ENCODE measurements around the gene BTBD18. TPM values are rescaled to one million over a fixed set of nuclear protein-coding genes. Genes with fewer than 3 reads are reported as not detected.

BTBD18 gene
- total RNA-seq, 1 donor from 2014 or later, result not detected

DNA sequence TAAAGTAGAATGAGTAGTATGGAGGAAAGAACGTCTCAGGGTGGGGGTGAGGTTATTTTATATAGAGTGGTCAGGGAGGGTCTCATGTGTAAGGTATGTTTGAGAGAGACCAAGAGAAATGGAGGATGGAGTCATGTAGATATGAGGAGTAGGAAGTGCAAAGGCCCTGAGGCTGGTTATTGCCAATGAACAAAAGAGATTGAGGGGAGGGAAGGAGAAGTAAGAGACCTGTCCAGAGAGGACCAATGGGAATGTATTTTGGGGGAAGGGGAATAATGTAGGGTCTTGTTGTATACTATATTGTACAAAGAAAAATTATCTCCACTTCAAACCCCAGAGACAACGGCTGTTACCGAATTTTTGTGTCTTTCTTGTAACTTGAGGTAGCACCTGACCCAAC, 19.7 kb upstream of the BTBD18 start:
- ATAC-seq (ENCODE audit: low read depth) (no peak), DNase-seq (no peak)
- no peaks in the 10 kb centered on the region for H3K27me3 Mint-ChIP-seq
- ChIA-PET CTCF (interaction anchor here (0.9 kb wide), 1 partner anchor 19 kb away, joined by 3 read pairs; no protein-coding TSS in a partner anchor), POLR2A (interaction anchor here (0.7 kb wide), 1 partner anchor 10 kb away, joined by 5 read pairs; no protein-coding TSS in a partner anchor)
- H3K9me3 Mint-ChIP-seq, result no peaks in the 10 kb centered on the region
- intact Hi-C loops (cut with micrococcal nuclease), result no loop called here
- TF ChIP-seq, protein P1, sequence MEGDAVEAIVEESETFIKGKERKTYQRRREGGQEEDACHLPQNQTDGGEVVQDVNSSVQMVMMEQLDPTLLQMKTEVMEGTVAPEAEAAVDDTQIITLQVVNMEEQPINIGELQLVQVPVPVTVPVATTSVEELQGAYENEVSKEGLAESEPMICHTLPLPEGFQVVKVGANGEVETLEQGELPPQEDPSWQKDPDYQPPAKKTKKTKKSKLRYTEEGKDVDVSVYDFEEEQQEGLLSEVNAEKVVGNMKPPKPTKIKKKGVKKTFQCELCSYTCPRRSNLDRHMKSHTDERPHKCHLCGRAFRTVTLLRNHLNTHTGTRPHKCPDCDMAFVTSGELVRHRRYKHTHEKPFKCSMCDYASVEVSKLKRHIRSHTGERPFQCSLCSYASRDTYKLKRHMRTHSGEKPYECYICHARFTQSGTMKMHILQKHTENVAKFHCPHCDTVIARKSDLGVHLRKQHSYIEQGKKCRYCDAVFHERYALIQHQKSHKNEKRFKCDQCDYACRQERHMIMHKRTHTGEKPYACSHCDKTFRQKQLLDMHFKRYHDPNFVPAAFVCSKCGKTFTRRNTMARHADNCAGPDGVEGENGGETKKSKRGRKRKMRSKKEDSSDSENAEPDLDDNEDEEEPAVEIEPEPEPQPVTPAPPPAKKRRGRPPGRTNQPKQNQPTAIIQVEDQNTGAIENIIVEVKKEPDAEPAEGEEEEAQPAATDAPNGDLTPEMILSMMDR (IDR thresholded peaks at IDR 0.05), result no peak
- H3K36me3 Mint-ChIP-seq (ENCODE audit: low read depth), result peaks cover 3% of the 10 kb centered on the region
- H3K4me1 Mint-ChIP-seq, result peaks cover 26% of the 10 kb centered on the region
- H3K4me3 Mint-ChIP-seq, result no peak overlapping the region
- H3K27ac Mint-ChIP-seq, result no peak overlapping the region

- Mint-ChIP-seq H3K9me3 (no peaks in the 10 kb centered on the region), H3K36me3 (ENCODE audit: low read depth) (peaks cover 3% of the 10 kb centered on the region), H3K4me3 (no peak overlapping the region), H3K27me3 (no peaks in the 10 kb centered on the region), H3K27ac (peak overlapping the region; percentile 21), H3K4me1 (peaks cover 20% of the 10 kb centered on the region)
- ChIA-PET POLR2A (interaction anchor here (0.6 to 0.7 kb wide), 2 partner anchors 10 to 14 kb away, joined by 5 to 7 read pairs; no protein-coding TSS in a partner anchor), CTCF (interaction anchor here (0.9 kb wide), 1 partner anchor 20 kb away, joined by 3 read pairs; no protein-coding TSS in a partner anchor)
- no peak for DNase-seq
- TF ChIP-seq, protein P1 (IDR thresholded peaks at IDR 0.05), result no peak
- no peak for ATAC-seq (ENCODE audit: low read depth)
- intact Hi-C loops (cut with micrococcal nuclease), result no loop called here
Measured at GRCh38 chr11:57770793-57771192, 19.2 kb upstream of the BTBD18 start.

- Mint-ChIP-seq H3K36me3 (ENCODE audit: low read depth) (peaks cover 4% of the 10 kb centered on the region), H3K27ac (no peak overlapping the region), H3K27me3 (no peaks in the 10 kb centered on the region), H3K4me1 (peaks cover 33% of the 10 kb centered on the region), H3K9me3 (no peaks in the 10 kb centered on the region), H3K4me3 (no peak overlapping the region)
- POLR2A ChIA-PET, result interaction anchor here (0.6 kb wide), 1 partner anchor 15 kb away, joined by 9 read pairs; no protein-coding TSS in a partner anchor
- no peak for ATAC-seq (ENCODE audit: low read depth)
- TF ChIP-seq, protein P1 (IDR thresholded peaks at IDR 0.05), result no peak
- intact Hi-C loops (cut with micrococcal nuclease), result no loop called here
- DNase-seq, result no peak
- CTCF ChIA-PET, result interaction anchor here (1.2 to 8.7 kb wide), 4 partner anchors 14 to 36 kb away, joined by 3 to 69 read pairs (median 6); no protein-coding TSS in a partner anchor
Measured at GRCh38 chr11:57764972-57765371, 13.4 kb upstream of the BTBD18 start.

GRCh38 chr11:57764566-57764965, 12.9 kb upstream of the BTBD18 start:
- ATAC-seq (ENCODE audit: low read depth), result no peak
- Mint-ChIP-seq H3K4me1 (peaks cover 34% of the 10 kb centered on the region), H3K27me3 (no peaks in the 10 kb centered on the region), H3K27ac (no peak overlapping the region), H3K36me3 (ENCODE audit: low read depth) (peaks cover 4% of the 10 kb centered on the region), H3K9me3 (no peaks in the 10 kb centered on the region), H3K4me3 (no peak overlapping the region)
- TF ChIP-seq, protein P1 (IDR thresholded peaks at IDR 0.05), result no peak
- CTCF ChIA-PET, result interaction anchor here (1.2 to 8.7 kb wide), 3 partner anchors 15 to 37 kb away, joined by 3 to 69 read pairs (median 4); no protein-coding TSS in a partner anchor
- intact Hi-C loops (cut with micrococcal nuclease), result no loop called here
- POLR2A ChIA-PET, result interaction anchor here (0.6 to 0.9 kb wide), 2 partner anchors 16 to 36 kb away, joined by 3 to 9 read pairs; no protein-coding TSS in a partner anchor
- no peak for DNase-seq

- Mint-ChIP-seq H3K27ac (no peak overlapping the region), H3K4me3 (peak overlapping the region; percentile 67)
- POLR2A ChIA-PET, result interaction anchor here (0.9 kb wide), 1 partner anchor 36 kb away, joined by 3 read pairs; no protein-coding TSS in a partner anchor
Measured at GRCh38 chr11:57764021-57764420, 12.4 kb upstream of the BTBD18 start.

More at GRCh38 chr11:57764021-57764420, 12.4 kb upstream of the BTBD18 start:
- ATAC-seq (ENCODE audit: low read depth) (no peak), DNase-seq (no peak)
- TF ChIP-seq, protein P1 (IDR thresholded peaks at IDR 0.05), result no peak
- H3K4me1 Mint-ChIP-seq, result peaks cover 34% of the 10 kb centered on the region
- intact Hi-C loops (cut with micrococcal nuclease), result no loop called here
- peaks cover 4% of the 10 kb centered on the region for H3K36me3 Mint-ChIP-seq (ENCODE audit: low read depth)
- H3K9me3 Mint-ChIP-seq, result no peaks in the 10 kb centered on the region
- H3K27me3 Mint-ChIP-seq, result no peaks in the 10 kb centered on the region
- CTCF ChIA-PET, result interaction anchor here (1.2 to 8.7 kb wide), 3 partner anchors 15 to 37 kb away, joined by 3 to 69 read pairs (median 4); no protein-coding TSS in a partner anchor

Data from activated B cell treated with CpG ODN at 0.5 μM for 24 hours (primary cell).